Measurements from ENCODE around the gene SLC24A3.

The SLC24A3 gene

GRCh38 chr20:19757487-19758132, 545.2 kb downstream of the SLC24A3 start:
- DNase-seq (ENCODE audit: low read depth in 2 of 2, low spot score in 1 of 2), result no peak

- no peak for DNase-seq (ENCODE audit: low read depth in 2 of 2, low spot score in 1 of 2)
Observed at GRCh38 chr20:19758133-19758500, 545.7 kb downstream of the SLC24A3 start, which contains the start of gene RIN2. TSS of gene RIN2 (plus strand) at chr20:19758258. CDS start at chr20:19889602, 131,344 bp downstream.

- no peak for DNase-seq (ENCODE audit: low read depth in 2 of 2, low spot score in 1 of 2)
Observed at GRCh38 chr20:19758501-19759331, 546.3 kb downstream of the SLC24A3 start.

GRCh38 chr20:19760371-19760721, 547.9 kb downstream of the SLC24A3 start:
- no peak for DNase-seq (ENCODE audit: low read depth in 2 of 2, low spot score in 1 of 2)

- DNase-seq (ENCODE audit: low read depth in 2 of 2, low spot score in 1 of 2), result no peak
Observed at GRCh38 chr20:19761326-19761725, 548.9 kb downstream of the SLC24A3 start.

GRCh38 chr20:19761841-19762240, 549.4 kb downstream of the SLC24A3 start:
- no peak for DNase-seq (ENCODE audit: low read depth in 2 of 2, low spot score in 1 of 2)

GRCh38 chr20:19764207-19764606, 551.8 kb downstream of the SLC24A3 start:
- DNase-seq (ENCODE audit: low read depth in 2 of 2, low spot score in 1 of 2), result no peak

GRCh38 chr20:19765266-19765665, 552.8 kb downstream of the SLC24A3 start:
- no peak for DNase-seq (ENCODE audit: low read depth in 2 of 2, low spot score in 1 of 2)

GRCh38 chr20:19765913-19766312, 553.5 kb downstream of the SLC24A3 start:
- DNase-seq (ENCODE audit: low read depth in 2 of 2, low spot score in 1 of 2), result no peak

GRCh38 chr20:19767070-19767469, 554.6 kb downstream of the SLC24A3 start:
- DNase-seq (ENCODE audit: low read depth in 2 of 2, low spot score in 1 of 2), result no peak

GRCh38 chr20:19768325-19768842, 555.9 kb downstream of the SLC24A3 start:
- DNase-seq (ENCODE audit: low read depth in 2 of 2, low spot score in 1 of 2), result no peak

GRCh38 chr20:19769507-19769906, 557.1 kb downstream of the SLC24A3 start:
- DNase-seq (ENCODE audit: low read depth in 2 of 2, low spot score in 1 of 2), result no peak

- no peak for DNase-seq (ENCODE audit: low read depth in 2 of 2, low spot score in 1 of 2)
Observed at GRCh38 chr20:19770375-19770774, 557.9 kb downstream of the SLC24A3 start.

- no peak for DNase-seq (ENCODE audit: low read depth in 2 of 2, low spot score in 1 of 2)
Observed at GRCh38 chr20:19771031-19771430, 558.6 kb downstream of the SLC24A3 start.
